Measurements from ENCODE around the gene PLD4.
A peak's percentile ranks its signal among the peaks of the same experiment; 100 is the strongest.

Gene PLD4

DNA sequence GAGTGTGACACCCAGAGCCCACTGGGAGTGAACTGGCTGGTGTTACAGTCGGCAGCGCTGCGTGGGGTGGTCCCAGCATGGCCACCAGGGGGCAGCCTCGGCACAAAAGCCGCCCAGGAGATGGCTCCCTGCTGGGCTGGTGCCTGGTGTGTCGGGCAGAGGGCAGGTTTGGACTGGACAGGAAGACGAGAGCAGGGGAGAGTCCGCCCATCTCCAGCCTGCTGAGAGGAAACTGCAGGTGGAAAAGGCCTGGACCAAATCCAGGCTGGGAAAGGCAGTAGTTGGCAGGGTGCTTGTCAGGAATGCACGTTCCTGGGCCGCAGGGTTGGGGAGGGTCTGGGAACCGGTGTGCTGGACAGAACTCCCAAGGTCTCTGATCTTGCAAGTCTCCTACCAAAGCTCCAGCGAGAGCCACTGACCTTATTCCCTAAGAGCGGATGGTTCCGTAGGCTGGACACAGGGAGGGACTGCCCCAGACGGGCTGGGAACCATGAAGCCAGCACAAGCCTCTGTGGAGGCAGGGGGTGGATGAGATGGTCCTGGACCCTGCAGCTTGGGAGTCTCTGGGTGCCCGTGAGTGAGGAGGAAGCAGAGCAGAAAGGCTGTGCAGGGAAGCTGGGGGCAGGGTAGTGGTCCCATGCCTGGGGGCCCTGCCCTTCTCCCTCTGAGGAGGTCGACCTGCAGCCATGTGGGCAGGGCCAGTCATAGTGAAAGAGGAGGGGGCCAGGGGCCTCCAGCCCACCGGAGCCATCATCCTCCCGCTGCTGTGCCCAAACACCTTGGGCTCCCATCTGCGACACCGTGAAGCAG, 51.7 kb downstream of the PLD4 start:
- DNase-seq = peak; percentile 89

GRCh38 chr14:104977008-104977680, 52.5 kb downstream of the PLD4 start:
- no peak for DNase-seq

DNA sequence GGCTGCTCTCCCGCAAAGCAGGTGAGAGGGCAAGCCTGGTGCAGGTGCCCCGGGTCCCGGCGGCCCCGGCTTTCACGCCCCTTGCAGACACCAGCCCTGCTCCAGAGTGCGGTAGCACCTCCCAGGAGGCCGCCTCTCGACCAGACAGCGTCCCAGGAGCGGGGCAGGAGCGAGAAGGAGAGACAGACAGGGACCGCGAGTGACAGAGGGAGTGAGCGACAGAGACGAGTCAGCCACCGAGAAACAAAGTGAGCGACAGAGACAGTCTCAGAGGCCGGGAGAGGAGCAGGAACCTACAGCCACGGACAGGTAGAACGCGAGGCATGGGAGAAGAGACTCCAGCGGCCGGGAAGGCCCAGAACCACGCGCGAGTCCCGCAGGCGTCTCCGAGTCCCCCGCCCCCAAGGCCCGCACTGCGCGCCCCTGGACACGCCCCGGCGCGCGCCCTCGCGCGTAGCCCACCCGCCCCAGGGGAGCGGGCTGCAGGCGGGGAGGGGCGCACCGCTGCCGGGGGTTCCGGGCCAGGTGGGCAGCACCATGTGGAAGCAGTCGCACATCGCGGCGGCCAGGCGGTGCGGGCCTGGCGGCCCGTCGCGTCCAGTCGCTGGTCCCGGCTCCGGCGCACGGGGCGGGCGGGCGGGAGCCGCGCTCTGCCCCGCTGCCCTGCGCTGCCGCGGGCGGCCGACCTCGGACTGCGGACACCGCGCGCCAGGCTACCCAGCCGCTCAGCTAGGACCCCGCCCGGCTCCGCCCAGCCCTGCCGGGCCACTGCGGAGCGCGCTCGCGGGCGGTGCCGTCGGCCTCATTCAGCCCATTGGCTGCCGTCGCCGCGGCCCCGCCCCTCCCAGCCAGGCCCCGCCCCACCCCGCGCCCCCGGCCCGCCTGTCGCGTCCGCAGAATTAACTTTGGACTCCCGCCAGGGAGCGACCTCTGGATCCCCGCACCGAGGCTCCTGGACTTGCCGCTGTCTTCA, 53.3 kb downstream of the PLD4 start, which contains the start of gene AHNAK2:
Gene AHNAK2, minus strand, starts transcription at position 694 of the 973 bp plus-strand sequence. Its CDS starts 137 bp downstream, at position 557.
- DNase-seq = peak; percentile 55

DNA sequence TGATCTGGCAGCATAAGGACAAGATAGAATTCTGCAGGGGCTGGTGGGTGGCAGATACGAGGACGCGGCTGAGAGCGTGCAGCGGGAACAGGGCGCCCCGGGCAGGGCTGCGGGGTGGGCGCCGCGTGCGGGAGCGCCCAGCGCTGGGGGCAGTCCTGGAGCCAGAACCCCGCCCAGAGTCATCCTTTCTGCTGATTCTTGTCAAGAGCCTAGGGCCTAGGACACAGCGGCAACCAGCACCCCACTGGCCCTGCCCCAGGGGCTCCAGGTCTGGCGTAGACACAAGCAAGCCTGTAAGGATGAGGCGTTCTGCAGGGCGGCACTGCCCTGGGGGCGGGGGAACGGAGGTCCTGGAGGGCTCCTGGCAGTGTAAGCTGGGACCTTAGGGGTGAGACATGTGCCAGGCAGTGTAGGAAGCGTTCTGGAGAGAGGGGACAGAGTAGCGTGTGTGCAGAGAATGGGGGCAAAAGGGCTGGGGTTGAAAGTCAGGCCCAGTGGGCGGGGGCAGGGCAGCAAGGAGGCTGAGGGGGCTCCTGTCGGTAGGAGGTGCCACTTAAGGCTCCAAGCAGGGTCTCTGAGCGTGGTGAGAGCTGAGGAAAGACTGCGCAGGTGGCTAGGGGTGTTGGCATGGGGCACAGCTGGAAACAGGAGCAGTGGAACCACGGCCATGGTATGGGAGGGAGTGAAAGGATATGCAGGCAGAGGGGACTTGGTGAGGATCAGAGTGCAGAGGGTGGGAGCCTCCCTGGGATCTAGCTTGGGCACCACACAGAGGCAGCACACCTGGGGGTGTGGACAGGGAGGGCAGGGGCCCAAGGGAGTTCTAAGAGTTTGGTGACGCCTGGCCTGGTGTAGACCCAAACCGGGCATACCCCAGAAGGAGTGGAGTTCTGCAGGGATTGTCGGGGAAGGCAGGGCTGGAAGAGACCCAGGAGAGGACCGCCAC, 54.3 kb downstream of the PLD4 start:
- DNase-seq = no peak

- no peak for DNase-seq
Measured at GRCh38 chr14:104979758-104980610, 55.3 kb downstream of the PLD4 start.

DNA sequence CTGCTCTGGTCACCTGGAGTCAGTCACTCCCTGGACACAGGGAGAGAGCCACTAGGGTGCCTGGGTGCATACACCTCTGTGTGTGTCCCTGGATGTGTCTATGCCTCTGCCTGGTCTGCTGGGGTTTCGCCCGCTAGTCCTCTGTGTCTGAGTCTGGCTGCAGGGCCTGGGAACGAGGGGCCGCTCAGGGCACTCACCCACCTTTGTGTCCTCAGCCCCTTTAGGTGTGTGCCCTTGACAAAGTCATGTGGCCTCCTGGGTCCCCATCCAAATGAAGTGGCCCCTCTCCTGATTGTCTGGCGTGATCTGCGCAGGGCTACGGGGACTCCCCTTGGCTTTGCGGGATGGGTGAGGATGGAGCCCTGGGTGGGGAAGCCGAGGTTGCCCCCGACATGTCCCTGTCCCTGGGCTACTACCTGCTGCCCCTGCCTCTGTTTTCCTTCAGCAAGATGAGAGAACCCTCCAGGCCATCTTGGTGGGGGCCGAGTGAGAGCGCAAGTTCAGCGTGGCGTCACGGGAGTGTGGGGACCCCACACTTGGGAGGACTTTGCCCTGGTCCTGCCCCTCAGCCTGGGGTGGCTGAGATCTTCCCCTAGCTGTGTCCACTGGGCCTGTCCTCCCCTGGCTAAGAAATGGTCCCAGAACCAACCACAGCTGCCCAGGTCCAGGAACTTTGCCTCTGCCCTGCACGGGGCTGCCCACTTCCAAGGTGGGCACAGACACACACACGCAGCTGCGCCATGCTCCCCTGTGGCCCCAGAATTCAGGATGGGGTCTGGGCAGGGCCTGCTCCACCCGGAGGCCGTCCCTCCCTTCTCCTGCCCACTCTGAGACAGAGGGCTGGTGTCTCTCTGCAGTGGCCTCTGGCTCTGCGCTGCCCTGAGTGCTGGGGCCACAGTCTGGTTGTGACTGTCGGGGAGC, 56.2 kb downstream of the PLD4 start:
- no peak for DNase-seq

DNA sequence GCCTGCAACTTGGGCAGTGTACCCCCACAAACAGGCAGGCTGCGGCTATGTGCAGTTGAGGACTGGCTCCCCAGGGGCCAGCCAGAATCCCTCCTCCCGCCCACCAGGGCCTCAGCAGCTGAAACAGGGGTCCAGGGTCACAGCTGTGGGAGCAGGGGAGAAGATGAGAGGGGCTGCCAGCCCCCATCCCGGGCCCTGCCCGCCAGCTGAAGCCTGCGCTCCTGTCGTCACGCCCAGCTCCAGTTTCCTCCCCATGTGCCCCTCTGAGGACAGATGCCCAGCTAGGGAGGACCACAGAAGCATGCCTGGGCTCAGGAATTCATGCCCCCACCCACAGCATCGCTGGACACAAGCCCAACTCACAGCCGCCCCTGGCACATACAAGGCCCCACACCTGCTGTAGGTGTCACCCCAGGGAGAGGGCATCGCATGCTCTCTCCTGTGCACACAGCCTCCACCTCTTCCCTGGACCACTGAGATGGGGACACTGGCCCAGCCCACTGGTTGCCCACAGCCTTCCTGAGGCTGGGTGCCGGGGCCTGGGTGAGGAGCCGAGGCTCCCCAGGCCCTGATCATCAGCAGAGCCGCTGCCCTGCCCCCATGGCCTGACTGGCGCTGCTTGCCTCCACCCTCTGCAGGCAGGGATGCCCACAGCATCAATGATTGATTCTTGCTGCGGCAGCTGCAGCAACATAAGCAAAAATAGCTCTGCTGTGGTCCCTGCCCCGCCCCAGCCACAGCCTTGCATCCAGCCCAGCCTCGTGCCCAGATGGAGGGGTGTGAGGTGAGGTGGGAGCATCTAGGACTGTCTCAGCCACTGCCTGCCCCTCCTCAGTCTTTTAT, 57.2 kb downstream of the PLD4 start:
- DNase-seq = no peak

GRCh38 chr14:104982548-104983230, 58.0 kb downstream of the PLD4 start:
- DNase-seq = no peak

All from stimulated activated CD4-positive, alpha-beta T cell treated with anti-CD3 and anti-CD28 coated beads, Interleukin-4, amount 100 ng/mL, for 24 hours (primary cell).